ENCODE data around the gene MAD1L1. TPM values are rescaled to one million over a fixed set of nuclear protein-coding genes. Genes with fewer than 3 reads are reported as not detected.

Gene MAD1L1
- total and polyA plus RNA-seq, 2 of the 8 experiments (the other 6 are each of a cell fraction or from before 2014, with no cell fraction given), result 40.4 to 44.6 TPM

GRCh38 chr7:2013381-2014311 lies 219.1 kb downstream of the MAD1L1 start (continued):
- TF ChIP-seq CTCF (IDR thresholded peaks at IDR 0.05; ENCODE audit: control extremely low read depth in 1 of 3, insufficient read depth in 1 of 3, low read depth in 1 of 3, low read length in 3 of 3), result no peak
- TF ChIP-seq SAP30 (IDR thresholded peaks at IDR 0.05; ENCODE audit: insufficient read depth, insufficient replicate concordance, low read length), result no peak
- TF ChIP-seq USF2 (IDR thresholded peaks at IDR 0.05; ENCODE audit: low read length), result no peak
- no peak for TF ChIP-seq PHF8 (conservative IDR thresholded peaks at IDR 0.05; ENCODE audit: low read depth, low read length)
- TF ChIP-seq BCL11A (IDR thresholded peaks at IDR 0.05; ENCODE audit: low read depth in 2 of 2, low read length in 2 of 2), result no peak
- TF ChIP-seq SIRT6 (IDR thresholded peaks at IDR 0.05; ENCODE audit: low read length), result no peak
